ENCODE results near the gene OR5B21.

DNA sequence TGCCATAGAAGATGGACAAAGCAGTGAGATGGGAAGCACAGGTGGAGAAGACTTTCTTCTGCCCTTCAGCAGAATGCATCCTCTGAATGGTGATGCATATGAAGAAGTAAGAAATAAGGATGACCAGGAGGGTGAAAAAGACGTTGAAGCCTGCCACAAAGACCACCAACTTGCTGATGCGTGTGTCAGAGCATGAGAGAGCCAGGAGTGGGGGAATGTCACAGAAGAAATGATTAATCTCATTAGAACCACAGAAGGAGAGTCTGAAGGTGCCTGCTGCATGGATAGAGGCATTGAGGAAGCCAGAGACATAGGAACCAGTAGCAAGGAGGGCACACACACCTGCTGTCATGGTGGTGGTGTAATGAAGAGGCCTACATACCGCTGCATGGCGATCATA lies 550 bp downstream of the OR5B21 start:
- TF ChIP-seq EZH2 (IDR thresholded peaks at IDR 0.05; ENCODE audit: insufficient read depth, poor library complexity, severe bottlenecking): no peak
- TF ChIP-seq EZH2phosphoT487 (IDR thresholded peaks at IDR 0.05; ENCODE audit: insufficient read depth, low read depth): no peak

Data from GM23248 (cell line).